H9 (cell line): Measurements from ENCODE around the gene KCND1. TPM values are rescaled to one million over a fixed set of nuclear protein-coding genes. Genes with fewer than 3 reads are reported as not detected.

Source experiments
- DNase-seq: peaks from one replicate; pipeline ENCODE4 v3.0.0-alpha.2; 2017
- H2AFZ ChIP-seq: one replicate; pipeline ENCODE4 v1.6.1; 2013; ENCODE audit warnings: mild to moderate bottlenecking, low read length, control low read depth, moderate library complexity
- H2AK5ac ChIP-seq: 2 replicates; pipeline ENCODE4 v1.6.1; 2013; ENCODE audit warnings: low read length, control low read depth, mixed read lengths; ENCODE audit not compliant: insufficient read length
- H2BK120ac ChIP-seq: one replicate; pipeline ENCODE4 v1.6.1; 2013; ENCODE audit warnings: low read depth, mild to moderate bottlenecking, low read length, control low read depth, inconsistent platforms; ENCODE audit not compliant: poor library complexity, severe bottlenecking
- H2BK12ac ChIP-seq: 2 replicates; pipeline ENCODE4 v1.6.1; 2013; ENCODE audit warnings: low read length, control low read depth, mixed read lengths, low read depth; ENCODE audit not compliant: insufficient read length
- H2BK15ac ChIP-seq: 2 replicates; pipeline ENCODE4 v1.6.1; 2013; ENCODE audit warnings: low read depth, low read length, control low read depth
- H2BK20ac ChIP-seq: one replicate; pipeline ENCODE4 v1.6.1; 2013; ENCODE audit warnings: low read depth, mild to moderate bottlenecking, low read length, control low read depth, inconsistent platforms; ENCODE audit not compliant: poor library complexity, severe bottlenecking
- H2BK5ac ChIP-seq: 2 replicates; pipeline ENCODE4 v1.6.1; 2013; ENCODE audit warnings: low read length, control low read depth, mixed read lengths; ENCODE audit not compliant: insufficient read length
- H3K14ac ChIP-seq: 2 replicates; pipeline ENCODE4 v1.6.1; 2013; ENCODE audit warnings: low read length, control low read depth; ENCODE audit not compliant: insufficient read depth
- H3K18ac ChIP-seq: 2 replicates; pipeline ENCODE4 v1.6.1; 2013; ENCODE audit warnings: low read depth, mild to moderate bottlenecking, mixed read lengths, low read length, control low read depth; ENCODE audit not compliant: insufficient read length
- H3K23ac ChIP-seq: 2 replicates; pipeline ENCODE4 v1.6.1; 2013; ENCODE audit warnings: low read length, control low read depth, mixed read lengths, low read depth; ENCODE audit not compliant: insufficient read length
- H3K23me2 ChIP-seq: 2 replicates; pipeline ENCODE4 v1.6.1; 2013; ENCODE audit warnings: low read depth, mild to moderate bottlenecking, mixed read lengths, low read length, control low read depth; ENCODE audit not compliant: insufficient read length, poor library complexity, severe bottlenecking
- H3K27ac ChIP-seq: 2 replicates; pipeline ENCODE4 v1.5.1; 2013; ENCODE audit warnings: low read length, control low read depth, mixed read lengths, low read depth; ENCODE audit not compliant: insufficient read length
- H3K27me3 ChIP-seq: 2 replicates; pipeline ENCODE4 v1.6.1; 2013; ENCODE audit warnings: low read length, control low read depth, inconsistent platforms; ENCODE audit not compliant: insufficient read depth
- H3K4ac ChIP-seq: 2 replicates; pipeline ENCODE4 v1.6.1; 2013; ENCODE audit warnings: low read depth, mild to moderate bottlenecking, control low read depth, inconsistent platforms, low read length, moderate library complexity
- H3K4me1 ChIP-seq: 2 replicates; pipeline ENCODE4 v1.6.1; 2013; ENCODE audit warnings: low read length, control low read depth, inconsistent platforms; ENCODE audit not compliant: insufficient read depth
- H3K4me2 ChIP-seq: 2 replicates; pipeline ENCODE4 v1.6.1; 2013; ENCODE audit warnings: low read length, control low read depth, mixed read lengths; ENCODE audit not compliant: insufficient read length, insufficient read depth
- H3K56ac ChIP-seq: 2 replicates; pipeline ENCODE4 v1.6.1; 2013; ENCODE audit warnings: low read depth, mild to moderate bottlenecking, mixed read lengths, low read length, control low read depth; ENCODE audit not compliant: insufficient read length
- H3K79me1 ChIP-seq: 2 replicates; pipeline ENCODE4 v1.6.1; 2013; ENCODE audit warnings: low read depth, mild to moderate bottlenecking, moderate library complexity, low read length, control low read depth, inconsistent platforms; ENCODE audit not compliant: insufficient read depth, poor library complexity, severe bottlenecking
- H3K79me2 ChIP-seq: 2 replicates; pipeline ENCODE4 v1.6.1; 2013; ENCODE audit warnings: low read length, control low read depth, inconsistent platforms; ENCODE audit not compliant: insufficient read depth
- H3K9ac ChIP-seq: 2 replicates; pipeline ENCODE4 v1.6.1; 2013; ENCODE audit warnings: low read length, control low read depth, mixed read lengths; ENCODE audit not compliant: insufficient read length; ENCODE audit errors: extremely low read depth
- H3K9me3 ChIP-seq: one replicate; pipeline ENCODE4 v1.6.1; 2013; ENCODE audit warnings: low read depth, low read length, inconsistent platforms; ENCODE audit not compliant: control insufficient read depth
- H3T11ph ChIP-seq: one replicate; pipeline ENCODE4 v1.6.1; 2013; ENCODE audit warnings: mild to moderate bottlenecking, low read length, control low read depth, inconsistent platforms
- H4K20me1 ChIP-seq: one replicate; pipeline ENCODE4 v1.6.1; 2013; ENCODE audit not compliant: control insufficient read depth, insufficient read length, insufficient read depth
- H4K5ac ChIP-seq: 2 replicates; pipeline ENCODE4 v1.6.1; 2013; ENCODE audit warnings: low read depth, mild to moderate bottlenecking, mixed read lengths, low read length, control low read depth; ENCODE audit not compliant: insufficient read length
- H4K8ac ChIP-seq: replicated peaks from 2 replicates; pipeline ENCODE4 v1.6.1; 2013; ENCODE audit warnings: low read length, control low read depth, mixed read lengths, low read depth; ENCODE audit not compliant: insufficient read length
- H4K91ac ChIP-seq: 2 replicates; pipeline ENCODE4 v1.6.1; 2013; ENCODE audit warnings: low read depth, mild to moderate bottlenecking, moderate library complexity, mixed read lengths, low read length, control low read depth; ENCODE audit not compliant: insufficient read length
- H3K27ac Mint-ChIP-seq, 3 experiments: 2 replicates in 2 of 3; 3 replicates in 1 of 3; pipeline ENCODE4 v1.8.0; 2020 to 2021; ENCODE audit warnings: mixed read lengths in 3 of 3, mild to moderate bottlenecking in 1 of 3, moderate library complexity in 1 of 3
- H3K27me3 Mint-ChIP-seq: 2 replicates; pipeline ENCODE4 v1.8.0; 2021; ENCODE audit warnings: low read depth, mild to moderate bottlenecking, moderate library complexity, mixed read lengths
- H3K36me3 Mint-ChIP-seq, 3 experiments: 2 replicates in 2 of 3; 3 replicates in 1 of 3; pipeline ENCODE4 v1.8.0; 2020 to 2021; ENCODE audit warnings: low read depth in 3 of 3, mixed read lengths in 3 of 3; ENCODE audit not compliant: insufficient read depth in 1 of 3
- H3K4me1 Mint-ChIP-seq, 2 experiments: 2 replicates each; pipeline ENCODE4 v1.8.0; 2020; ENCODE audit warnings: mixed read lengths in 2 of 2
- H3K4me3 Mint-ChIP-seq, 2 experiments: 2 replicates in 1 of 2; 3 replicates in 1 of 2; pipeline ENCODE4 v1.8.0; 2020 to 2021; ENCODE audit warnings: mild to moderate bottlenecking in 2 of 2, mixed read lengths in 2 of 2, moderate library complexity in 1 of 2
- H3K9me3 Mint-ChIP-seq, 2 experiments: 2 replicates in 1 of 2; 3 replicates in 1 of 2; pipeline ENCODE4 v1.8.0; 2020; ENCODE audit warnings: mild to moderate bottlenecking in 2 of 2, mixed read lengths in 2 of 2, moderate library complexity in 1 of 2
- WGBS: extraction: QIAGEN DNeasy Blood & Tissue Kit; methylation state at CpG from one replicate; pipeline ENCODE4 v1.1.7; 2013; ENCODE audit warnings: missing lambda C conversion rate, low lambda C conversion rate, mixed read lengths; ENCODE audit not compliant: insufficient read length; ENCODE audit errors: extremely low coverage; 5-methylcytosine and 5-hydroxymethylcytosine counted together
- total RNA-seq: library from RNA; stranded (reverse); gene quantifications from 2 replicates; pipeline ENCODE4 v1.2.1, GENCODE V29; 2021
- TF ChIP-seq, protein P1 (sequence below): fragments of 200-600 bp; sonication (generic); conservative IDR thresholded peaks from 3 replicates; pipeline ENCODE4 v1.8.0; 2021; ENCODE audit warnings: antibody characterized with exemption, mild to moderate bottlenecking

Gene KCND1
- total RNA-seq, 1 experiment from 2014 or later: 5.7 TPM

DNA sequence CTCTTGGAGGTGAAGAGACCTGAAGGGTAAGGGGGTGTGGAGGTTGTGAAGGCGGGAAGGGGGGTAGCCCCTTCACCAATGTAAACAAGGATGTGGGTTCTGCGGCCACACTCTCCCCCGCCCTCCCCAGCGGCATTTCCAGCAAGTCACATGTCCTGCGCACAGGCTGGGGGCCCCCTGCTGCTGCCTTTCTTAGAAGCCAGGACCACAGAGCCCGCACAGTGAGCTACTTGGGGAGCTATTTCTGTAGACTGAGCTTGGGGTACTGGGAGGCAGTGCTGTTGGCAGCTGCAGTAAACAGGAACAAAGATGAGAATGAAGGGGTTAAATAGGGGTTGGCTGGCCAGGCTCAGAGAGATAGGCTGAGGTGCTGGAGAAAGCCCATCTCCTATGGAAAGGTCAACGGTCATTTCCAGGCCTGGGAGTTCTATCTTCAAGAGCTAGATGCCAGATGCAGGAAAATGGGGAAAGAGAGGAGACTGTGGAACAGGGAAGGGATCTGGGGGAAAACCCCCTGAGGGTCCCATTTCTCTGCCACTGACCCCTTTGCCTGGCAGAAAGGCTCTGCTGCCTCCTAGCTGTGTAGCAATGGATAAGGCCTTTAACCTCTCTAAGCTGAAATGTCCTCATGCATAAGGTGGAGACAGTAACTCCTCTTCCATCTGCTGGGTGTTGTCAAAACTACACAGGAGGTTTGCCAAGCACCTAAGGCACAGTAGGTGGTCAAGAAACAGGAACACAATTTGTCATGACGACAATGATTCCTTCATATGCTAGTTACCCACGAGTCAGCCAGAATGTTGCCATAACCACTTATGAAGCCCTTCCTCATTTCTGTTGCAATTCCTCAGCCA lies 34.4 kb downstream of the KCND1 start:
- no peaks in the 10 kb centered on the region for H4K20me1 ChIP-seq
- no peak overlapping the region for H3T11ph ChIP-seq
- peaks cover 1% of the 10 kb centered on the region for H3K27me3 Mint-ChIP-seq
- H4K91ac ChIP-seq: peak overlapping the region; percentile 28
- H3K4me2 ChIP-seq: peak overlapping the region; percentile 49
- H4K8ac ChIP-seq: no peak overlapping the region
- H3K27ac Mint-ChIP-seq: peak overlapping the region; percentile 83 to 92 (median 87); a peak in 6 of 7 replicates
- peak overlapping the region; percentile 58 for H2BK5ac ChIP-seq
- no peak overlapping the region for H3K18ac ChIP-seq
- no peaks in the 10 kb centered on the region for H3K23me2 ChIP-seq
- peak overlapping the region; percentile 8 for H2BK12ac ChIP-seq
- H3K79me1 ChIP-seq: no peaks in the 10 kb centered on the region
- peaks cover 36 to 62% (median 53%) of the 10 kb centered on the region in 3 experiments for H3K36me3 Mint-ChIP-seq
- no peak for DNase-seq
- H3K9me3 Mint-ChIP-seq: peaks cover 68 to 78% of the 10 kb centered on the region in 2 experiments
- no peaks in the 10 kb centered on the region for H3K27me3 ChIP-seq
- peak overlapping the region; percentile 43 for H4K5ac ChIP-seq
- H3K4me3 Mint-ChIP-seq: peak overlapping the region; percentile 12 to 31; a peak in 3 of 5 replicates
- no peak overlapping the region for H2AK5ac ChIP-seq
- no CpG with 5 or more reads among the region's 9 CpGs for WGBS
- peak overlapping the region; percentile 41 for H3K9ac ChIP-seq
- no peak overlapping the region for H3K23ac ChIP-seq
- H3K9me3 ChIP-seq: no peaks in the 10 kb centered on the region
- no peak overlapping the region for H2BK120ac ChIP-seq
- TF ChIP-seq, protein P1, sequence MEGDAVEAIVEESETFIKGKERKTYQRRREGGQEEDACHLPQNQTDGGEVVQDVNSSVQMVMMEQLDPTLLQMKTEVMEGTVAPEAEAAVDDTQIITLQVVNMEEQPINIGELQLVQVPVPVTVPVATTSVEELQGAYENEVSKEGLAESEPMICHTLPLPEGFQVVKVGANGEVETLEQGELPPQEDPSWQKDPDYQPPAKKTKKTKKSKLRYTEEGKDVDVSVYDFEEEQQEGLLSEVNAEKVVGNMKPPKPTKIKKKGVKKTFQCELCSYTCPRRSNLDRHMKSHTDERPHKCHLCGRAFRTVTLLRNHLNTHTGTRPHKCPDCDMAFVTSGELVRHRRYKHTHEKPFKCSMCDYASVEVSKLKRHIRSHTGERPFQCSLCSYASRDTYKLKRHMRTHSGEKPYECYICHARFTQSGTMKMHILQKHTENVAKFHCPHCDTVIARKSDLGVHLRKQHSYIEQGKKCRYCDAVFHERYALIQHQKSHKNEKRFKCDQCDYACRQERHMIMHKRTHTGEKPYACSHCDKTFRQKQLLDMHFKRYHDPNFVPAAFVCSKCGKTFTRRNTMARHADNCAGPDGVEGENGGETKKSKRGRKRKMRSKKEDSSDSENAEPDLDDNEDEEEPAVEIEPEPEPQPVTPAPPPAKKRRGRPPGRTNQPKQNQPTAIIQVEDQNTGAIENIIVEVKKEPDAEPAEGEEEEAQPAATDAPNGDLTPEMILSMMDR: peak; percentile 63
- H2BK20ac ChIP-seq: no peak overlapping the region
- peak overlapping the region; percentile 60 for H3K27ac ChIP-seq
- H3K79me2 ChIP-seq: peaks cover 3% of the 10 kb centered on the region; the same call in 1 of the 2 replicates
- peaks cover 19 to 36% of the 10 kb centered on the region in 2 experiments for H3K4me1 Mint-ChIP-seq
- no peak overlapping the region for H2BK15ac ChIP-seq
- no peak overlapping the region for H3K14ac ChIP-seq
- no peak overlapping the region for H2AFZ ChIP-seq
- no peak overlapping the region for H3K4ac ChIP-seq
- H3K4me1 ChIP-seq: peaks cover 4% of the 10 kb centered on the region; the same call in 1 of the 2 replicates
- H3K56ac ChIP-seq: no peak overlapping the region
